ENCODE data around the gene PTOV1. TPM values are rescaled to one million over a fixed set of nuclear protein-coding genes. Genes with fewer than 3 reads are reported as not detected.

The PTOV1 gene
- total RNA-seq, 1 donor from 2014 or later = 231 TPM

DNA sequence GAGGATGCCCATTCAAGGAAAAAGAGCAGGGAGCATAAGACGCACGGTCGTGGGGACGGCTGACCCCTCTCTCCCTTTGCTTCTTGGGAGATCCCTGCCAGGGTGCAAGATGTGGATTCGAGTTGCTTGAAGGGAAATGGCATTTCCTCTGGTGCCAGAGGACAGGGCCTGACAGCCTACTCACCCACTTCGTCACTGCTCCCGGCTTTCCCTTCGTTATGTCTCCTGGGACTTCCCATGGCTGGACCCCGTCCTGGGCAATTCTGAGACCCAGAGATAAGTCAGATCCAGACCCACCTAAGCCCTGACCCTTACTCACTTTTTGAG lies 27.7 kb downstream of the PTOV1 start:
- DNase-seq (ENCODE audit: low spot score) = no peak
- Mint-ChIP-seq H3K4me3 (ENCODE audit: unreplicated experiment) (no peak overlapping the region), H3K4me1 (ENCODE audit: unreplicated experiment) (peaks cover 25% of the 10 kb centered on the region), H3K36me3 (ENCODE audit: low read depth, unreplicated experiment) (peaks cover 25% of the 10 kb centered on the region), H3K27me3 (ENCODE audit: unreplicated experiment) (peaks cover 23% of the 10 kb centered on the region), H3K9me3 (ENCODE audit: unreplicated experiment) (no peaks in the 10 kb centered on the region), H3K27ac (ENCODE audit: unreplicated experiment) (peak overlapping the region; percentile 61)
- TF ChIP-seq, protein P1, sequence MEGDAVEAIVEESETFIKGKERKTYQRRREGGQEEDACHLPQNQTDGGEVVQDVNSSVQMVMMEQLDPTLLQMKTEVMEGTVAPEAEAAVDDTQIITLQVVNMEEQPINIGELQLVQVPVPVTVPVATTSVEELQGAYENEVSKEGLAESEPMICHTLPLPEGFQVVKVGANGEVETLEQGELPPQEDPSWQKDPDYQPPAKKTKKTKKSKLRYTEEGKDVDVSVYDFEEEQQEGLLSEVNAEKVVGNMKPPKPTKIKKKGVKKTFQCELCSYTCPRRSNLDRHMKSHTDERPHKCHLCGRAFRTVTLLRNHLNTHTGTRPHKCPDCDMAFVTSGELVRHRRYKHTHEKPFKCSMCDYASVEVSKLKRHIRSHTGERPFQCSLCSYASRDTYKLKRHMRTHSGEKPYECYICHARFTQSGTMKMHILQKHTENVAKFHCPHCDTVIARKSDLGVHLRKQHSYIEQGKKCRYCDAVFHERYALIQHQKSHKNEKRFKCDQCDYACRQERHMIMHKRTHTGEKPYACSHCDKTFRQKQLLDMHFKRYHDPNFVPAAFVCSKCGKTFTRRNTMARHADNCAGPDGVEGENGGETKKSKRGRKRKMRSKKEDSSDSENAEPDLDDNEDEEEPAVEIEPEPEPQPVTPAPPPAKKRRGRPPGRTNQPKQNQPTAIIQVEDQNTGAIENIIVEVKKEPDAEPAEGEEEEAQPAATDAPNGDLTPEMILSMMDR (IDR thresholded peaks at IDR 0.05; ENCODE audit: unreplicated experiment) = no peak

DNA sequence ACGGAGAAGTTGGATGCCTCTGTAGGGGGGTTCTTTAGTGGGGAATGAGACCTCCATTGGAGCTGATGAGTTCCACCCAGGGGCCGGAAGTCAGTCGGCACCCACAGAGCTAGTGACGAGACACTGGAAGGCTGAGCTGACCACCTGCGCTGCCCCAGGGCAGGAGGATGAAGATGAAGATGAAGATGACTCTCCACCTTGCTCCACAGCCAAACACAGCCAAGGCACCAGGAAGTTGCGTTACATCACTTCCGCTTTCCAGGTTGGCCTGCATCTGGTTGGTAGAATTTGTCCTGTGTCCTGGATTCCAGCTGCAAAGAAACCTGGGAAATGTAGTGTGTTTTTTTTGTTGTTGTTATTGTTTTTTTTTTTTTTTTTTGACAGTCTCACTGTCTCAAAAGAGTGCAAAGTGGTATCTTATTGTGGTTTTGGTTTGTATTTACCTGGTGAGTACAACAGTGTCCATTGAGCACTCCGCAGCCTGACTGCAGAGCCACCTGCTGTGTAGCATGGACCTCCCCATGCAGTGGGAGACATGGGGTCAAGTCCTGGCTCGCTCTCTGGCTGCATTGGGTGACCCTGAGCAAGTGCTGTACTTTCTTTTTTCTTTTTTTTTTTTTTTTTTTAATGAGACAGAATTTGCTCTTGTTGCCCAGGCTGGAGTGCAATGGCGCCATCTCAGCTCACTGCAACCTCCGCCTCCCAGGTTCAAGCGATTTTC lies 28.4 kb downstream of the PTOV1 start:
- H3K27me3 Mint-ChIP-seq (ENCODE audit: unreplicated experiment) = peaks cover 16% of the 10 kb centered on the region

DNA sequence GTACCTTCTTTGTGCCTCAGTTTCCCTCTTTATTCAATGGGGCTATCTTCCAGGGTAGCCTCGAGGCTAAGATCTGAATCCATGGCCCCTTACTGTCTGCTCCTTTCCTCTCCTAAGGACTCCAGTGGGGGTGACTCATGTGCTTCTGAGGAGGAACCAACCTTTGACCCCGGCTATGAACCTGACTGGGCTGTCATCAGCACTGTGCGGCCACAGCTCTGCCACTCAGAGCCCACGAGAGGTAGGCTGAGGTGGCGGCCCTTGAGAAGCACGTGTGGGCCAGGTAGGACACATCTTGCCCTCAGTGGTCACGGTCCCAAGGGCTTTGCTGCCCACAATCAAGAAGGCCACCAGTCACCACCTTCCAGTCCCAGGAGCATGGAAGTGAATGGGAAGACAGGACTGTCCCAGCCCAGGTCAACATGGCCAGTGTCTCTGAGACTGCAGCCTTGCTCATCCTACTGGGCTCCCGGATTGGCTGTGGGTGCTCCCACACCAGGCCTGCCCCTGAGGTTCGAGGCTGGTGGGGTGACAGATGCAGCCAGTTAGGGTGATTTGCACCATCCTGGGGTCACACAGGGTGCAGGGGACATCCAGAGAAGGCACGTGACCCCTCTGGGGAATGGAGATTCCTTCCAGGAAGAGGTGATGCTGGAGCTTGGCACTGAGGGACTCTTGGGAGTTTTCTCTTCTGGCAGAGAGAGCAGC lies 29.4 kb downstream of the PTOV1 start:
- TF ChIP-seq, protein P1 (IDR thresholded peaks at IDR 0.05; ENCODE audit: unreplicated experiment) = no peak
- Mint-ChIP-seq H3K36me3 (ENCODE audit: low read depth, unreplicated experiment) (peaks cover 32% of the 10 kb centered on the region), H3K27ac (ENCODE audit: unreplicated experiment) (no peak overlapping the region), H3K27me3 (ENCODE audit: unreplicated experiment) (peaks cover 16% of the 10 kb centered on the region), H3K4me1 (ENCODE audit: unreplicated experiment) (peaks cover 19% of the 10 kb centered on the region), H3K9me3 (ENCODE audit: unreplicated experiment) (no peaks in the 10 kb centered on the region), H3K4me3 (ENCODE audit: unreplicated experiment) (no peak overlapping the region)
- no peak for DNase-seq (ENCODE audit: low spot score)

More for the DNA sequence above, 28.4 kb downstream of the PTOV1 start:
- TF ChIP-seq, protein P1 (IDR thresholded peaks at IDR 0.05; ENCODE audit: unreplicated experiment) = no peak
- H3K9me3 Mint-ChIP-seq (ENCODE audit: unreplicated experiment) = no peaks in the 10 kb centered on the region
- H3K36me3 Mint-ChIP-seq (ENCODE audit: low read depth, unreplicated experiment) = peaks cover 26% of the 10 kb centered on the region
- H3K4me3 Mint-ChIP-seq (ENCODE audit: unreplicated experiment) = no peak overlapping the region
- H3K4me1 Mint-ChIP-seq (ENCODE audit: unreplicated experiment) = peaks cover 25% of the 10 kb centered on the region
- DNase-seq (ENCODE audit: low spot score) = no peak
- no peak overlapping the region for H3K27ac Mint-ChIP-seq (ENCODE audit: unreplicated experiment)

- peaks cover 33% of the 10 kb centered on the region for H3K36me3 Mint-ChIP-seq (ENCODE audit: low read depth, unreplicated experiment)
- no peak overlapping the region for H3K4me3 Mint-ChIP-seq (ENCODE audit: unreplicated experiment)
- no peak for DNase-seq (ENCODE audit: low spot score)
- H3K27me3 Mint-ChIP-seq (ENCODE audit: unreplicated experiment) = peaks cover 10% of the 10 kb centered on the region
- H3K27ac Mint-ChIP-seq (ENCODE audit: unreplicated experiment) = no peak overlapping the region
- peaks cover 12% of the 10 kb centered on the region for H3K4me1 Mint-ChIP-seq (ENCODE audit: unreplicated experiment)
- H3K9me3 Mint-ChIP-seq (ENCODE audit: unreplicated experiment) = no peaks in the 10 kb centered on the region
- TF ChIP-seq, protein P1 (IDR thresholded peaks at IDR 0.05; ENCODE audit: unreplicated experiment) = no peak
Observed at GRCh38 chr19:49881186-49881585, 30.2 kb downstream of the PTOV1 start.

Data from endothelial cell (in vitro differentiated cells).